HG02678 (cell line): ENCODE data around the gene DDX50.
A peak's percentile ranks its signal among the peaks of the same experiment; 100 is the strongest.
"Not testable (repeated sequence)": the region's sequence is repeated elsewhere in the genome, so short reads cannot be mapped to it uniquely, and the experiment has no call there.

Experiments
- ATAC-seq: cut with Tn5 transposase; IDR thresholded peaks from one replicate; pipeline ENCODE4 v1.9.1; 2021; ENCODE audit warnings: mild to moderate bottlenecking, moderate library complexity; ENCODE audit not compliant: unreplicated experiment

The DDX50 gene

GRCh38 chr10:68901105-68901927, at the start of gene DDX50:
TSS of gene DDX50 (plus strand) at chr10:68901315. CDS start at chr10:68901385, 70 bp downstream.
- peak; percentile 97 for ATAC-seq

- no peak for ATAC-seq
These were observed 44.8 kb upstream of the DDX50 start for GRCh38 chr10:68856352-68856751.

GRCh38 chr10:68857005-68857404, 44.1 kb upstream of the DDX50 start:
- no peak for ATAC-seq

- ATAC-seq: no peak
These were observed 39.9 kb upstream of the DDX50 start for GRCh38 chr10:68861253-68861652.

- ATAC-seq: no peak
These were observed 36.5 kb upstream of the DDX50 start for GRCh38 chr10:68864611-68865010.

- not testable (repeated sequence) for ATAC-seq
These were observed 32.9 kb upstream of the DDX50 start for GRCh38 chr10:68868173-68868572.

GRCh38 chr10:68869623-68870022, 31.5 kb upstream of the DDX50 start:
- ATAC-seq: no peak

GRCh38 chr10:68870061-68870460, 31.1 kb upstream of the DDX50 start:
- ATAC-seq: no peak

- no peak for ATAC-seq
These were observed 30.5 kb upstream of the DDX50 start for GRCh38 chr10:68870545-68871104.

GRCh38 chr10:68871105-68871711, 29.9 kb upstream of the DDX50 start:
- no peak for ATAC-seq

- ATAC-seq: no peak
These were observed 29.3 kb upstream of the DDX50 start for GRCh38 chr10:68871731-68872342.

- ATAC-seq: no peak
These were observed 24.6 kb upstream of the DDX50 start for GRCh38 chr10:68876246-68877138.

GRCh38 chr10:68877482-68878110, 23.5 kb upstream of the DDX50 start:
- ATAC-seq: no peak

GRCh38 chr10:68878496-68878895, 22.6 kb upstream of the DDX50 start:
- no peak for ATAC-seq

GRCh38 chr10:68879628-68880027, 21.5 kb upstream of the DDX50 start:
- ATAC-seq: no peak

- no peak for ATAC-seq
These were observed 20.9 kb upstream of the DDX50 start for GRCh38 chr10:68880181-68880580.

GRCh38 chr10:68895041-68895440, 6.1 kb upstream of the DDX50 start:
- ATAC-seq: no peak

GRCh38 chr10:68897336-68897741, 3.8 kb upstream of the DDX50 start:
- no peak for ATAC-seq

- ATAC-seq: no peak
These were observed 1.8 kb upstream of the DDX50 start for GRCh38 chr10:68899186-68899745.
